ENCODE data around the gene FERMT1. TPM values are rescaled to one million over a fixed set of nuclear protein-coding genes. Genes with fewer than 3 reads are reported as not detected.
"Not testable (repeated sequence)": the region's sequence is repeated elsewhere in the genome, so short reads cannot be mapped to it uniquely, and the experiment has no call there.

The FERMT1 gene
- total RNA-seq, 2 experiments from 2014 or later, result not detected

DNA sequence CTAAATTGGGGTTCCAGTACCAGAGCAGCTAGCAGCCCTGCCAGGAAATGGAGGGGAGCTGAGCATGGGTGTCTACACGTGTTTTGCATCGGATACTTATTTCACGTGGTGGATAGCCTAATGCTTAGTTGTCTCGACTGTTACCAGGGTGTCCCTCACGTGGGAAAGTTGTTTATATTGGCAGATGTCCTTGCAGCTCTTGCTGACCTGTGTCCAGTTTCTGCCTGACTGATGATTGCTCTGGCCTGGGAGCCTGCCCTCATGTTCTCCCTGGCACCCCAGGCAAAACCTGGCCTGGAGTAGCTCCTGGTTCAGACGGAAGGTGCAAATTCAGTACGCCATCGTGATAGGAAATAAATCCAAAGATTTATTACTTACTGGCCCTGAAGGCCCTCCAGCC, 11.8 kb upstream of the FERMT1 start:
- H3K36me3 Mint-ChIP-seq (ENCODE audit: low read depth), result no peaks in the 10 kb centered on the region
- ChIA-PET CTCF (no interaction called here), POLR2A (no interaction called here)
- H3K9me3 Mint-ChIP-seq, result no peaks in the 10 kb centered on the region
- no peak for DNase-seq
- H3K4me3 Mint-ChIP-seq, result no peak overlapping the region
- peaks cover 7% of the 10 kb centered on the region for H3K27me3 Mint-ChIP-seq
- H3K27ac Mint-ChIP-seq, result no peak overlapping the region
- no peaks in the 10 kb centered on the region for H3K4me1 Mint-ChIP-seq

DNA sequence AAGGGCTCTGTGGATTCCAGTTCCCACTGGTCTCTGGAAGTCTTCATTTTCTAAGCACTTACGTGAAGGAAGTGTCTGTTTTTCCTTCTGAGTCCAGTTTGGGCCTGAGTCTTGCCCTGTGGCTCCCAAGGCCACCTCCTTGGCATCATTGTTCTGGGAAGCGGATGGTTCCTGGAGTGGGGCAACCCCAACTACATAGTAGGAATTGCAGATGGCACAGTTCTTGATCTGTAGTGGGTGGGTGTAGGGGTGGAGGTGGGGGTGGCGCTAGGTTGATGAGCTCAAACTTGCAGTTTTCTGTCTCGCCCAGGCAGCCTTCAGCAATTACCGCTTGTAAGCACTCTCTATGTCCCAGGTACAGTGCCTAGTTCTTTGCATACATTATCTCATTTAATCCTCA, 7.2 kb upstream of the FERMT1 start:
- ChIA-PET CTCF (interaction anchor here (1.5 kb wide), 1 partner anchor 11 kb away, joined by 4 read pairs; no protein-coding TSS in a partner anchor), POLR2A (no interaction called here)
- H3K36me3 Mint-ChIP-seq (ENCODE audit: low read depth), result no peaks in the 10 kb centered on the region

GRCh38 chr20:6127825-6128224, 5.0 kb upstream of the FERMT1 start:
- Mint-ChIP-seq H3K27me3 (peaks cover 30% of the 10 kb centered on the region), H3K4me1 (peaks cover 5% of the 10 kb centered on the region), H3K36me3 (ENCODE audit: low read depth) (no peaks in the 10 kb centered on the region), H3K4me3 (no peak overlapping the region), H3K9me3 (no peaks in the 10 kb centered on the region), H3K27ac (no peak overlapping the region)
- ChIA-PET POLR2A (no interaction called here), CTCF (no interaction called here)
- DNase-seq, result no peak

More for the DNA sequence above, 7.2 kb upstream of the FERMT1 start:
- no peaks in the 10 kb centered on the region for H3K4me1 Mint-ChIP-seq
- H3K27ac Mint-ChIP-seq, result no peak overlapping the region
- H3K27me3 Mint-ChIP-seq, result peaks cover 11% of the 10 kb centered on the region
- DNase-seq, result no peak
- H3K9me3 Mint-ChIP-seq, result no peaks in the 10 kb centered on the region
- H3K4me3 Mint-ChIP-seq, result no peak overlapping the region

GRCh38 chr20:6126846-6127245, 4.0 kb upstream of the FERMT1 start:
- no peak overlapping the region for H3K27ac Mint-ChIP-seq
- DNase-seq, result no peak
- ChIA-PET POLR2A (no interaction called here), CTCF (no interaction called here)
- H3K4me1 Mint-ChIP-seq, result peaks cover 7% of the 10 kb centered on the region
- H3K9me3 Mint-ChIP-seq, result no peaks in the 10 kb centered on the region
- H3K4me3 Mint-ChIP-seq, result no peak overlapping the region
- H3K36me3 Mint-ChIP-seq (ENCODE audit: low read depth), result no peaks in the 10 kb centered on the region
- peaks cover 36% of the 10 kb centered on the region for H3K27me3 Mint-ChIP-seq

DNA sequence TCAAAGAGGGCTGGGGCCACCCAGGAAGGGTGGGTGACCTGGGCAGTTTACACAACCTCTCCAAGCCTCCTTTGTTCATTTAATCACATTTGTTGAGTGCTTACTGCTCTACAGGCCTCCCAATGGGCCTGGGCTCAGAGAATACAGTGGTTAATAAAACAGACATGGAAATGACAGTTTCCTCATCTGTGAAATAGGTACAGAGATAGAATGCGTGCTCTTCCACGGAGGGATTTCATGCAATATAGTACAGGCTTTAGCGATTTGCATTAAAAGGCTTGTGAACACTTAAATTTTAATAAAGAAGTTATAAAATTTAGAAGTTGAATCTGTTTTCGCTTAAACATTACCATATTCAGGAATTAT, 802 bp upstream of the FERMT1 start:
- no peak for DNase-seq
- POLR2A ChIA-PET, result no interaction called here
- peaks cover 45% of the 10 kb centered on the region for H3K27me3 Mint-ChIP-seq
- CTCF ChIA-PET, result no interaction called here
- H3K4me1 Mint-ChIP-seq, result peaks cover 7% of the 10 kb centered on the region
- no peaks in the 10 kb centered on the region for H3K36me3 Mint-ChIP-seq (ENCODE audit: low read depth)
- no peaks in the 10 kb centered on the region for H3K9me3 Mint-ChIP-seq
- no peak overlapping the region for H3K27ac Mint-ChIP-seq
- no peak overlapping the region for H3K4me3 Mint-ChIP-seq

DNA sequence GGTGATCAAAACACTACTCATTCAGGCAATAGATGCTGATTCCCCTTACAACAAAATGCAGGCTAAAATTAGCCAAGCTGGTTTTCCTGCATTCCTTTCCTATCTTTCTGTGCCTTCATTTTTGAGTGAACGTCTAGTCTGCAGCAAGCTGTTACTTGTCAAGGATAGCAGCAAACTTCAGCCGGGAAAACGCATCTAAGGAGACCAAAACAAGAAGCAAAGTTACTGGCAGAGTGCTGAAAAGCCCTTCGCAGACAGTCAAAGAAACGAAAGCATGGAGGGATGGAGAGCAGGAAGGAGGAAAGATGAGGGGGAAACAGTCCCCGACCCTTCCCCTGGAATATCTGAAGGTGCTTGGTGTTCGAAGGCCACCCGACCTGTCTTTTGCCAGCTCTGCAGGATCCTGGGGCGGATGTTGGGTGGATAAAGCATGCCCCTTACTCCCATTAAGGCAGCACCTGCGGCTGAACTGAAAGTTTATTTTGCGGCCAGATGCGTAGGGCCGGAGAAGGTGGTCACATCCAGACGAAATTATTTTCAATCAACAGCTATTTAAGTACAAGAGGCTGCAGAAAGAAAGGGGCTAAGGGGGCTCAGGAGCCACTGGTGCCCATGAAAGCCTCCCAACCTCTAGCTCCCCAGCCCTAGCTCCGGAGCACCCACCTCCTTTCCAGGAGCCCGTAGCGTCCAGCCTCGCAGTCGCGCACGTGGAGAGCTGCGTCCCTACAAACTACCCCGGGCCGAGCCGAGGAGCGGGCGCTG, 538 bp downstream of the FERMT1 start:
- ChIA-PET POLR2A (no interaction called here), CTCF (no interaction called here)
- H3K36me3 Mint-ChIP-seq (ENCODE audit: low read depth), result no peaks in the 10 kb centered on the region
- peaks cover 41% of the 10 kb centered on the region for H3K27me3 Mint-ChIP-seq
- peaks cover 7% of the 10 kb centered on the region for H3K4me1 Mint-ChIP-seq
- DNase-seq, result no peak
- H3K9me3 Mint-ChIP-seq, result no peaks in the 10 kb centered on the region
- no peak overlapping the region for H3K4me3 Mint-ChIP-seq
- H3K27ac Mint-ChIP-seq, result no peak overlapping the region

GRCh38 chr20:6121504-6121903, 1.3 kb downstream of the FERMT1 start:
- Mint-ChIP-seq H3K9me3 (no peaks in the 10 kb centered on the region), H3K36me3 (ENCODE audit: low read depth) (no peaks in the 10 kb centered on the region), H3K4me1 (peaks cover 7% of the 10 kb centered on the region), H3K27ac (no peak overlapping the region), H3K27me3 (peaks cover 39% of the 10 kb centered on the region), H3K4me3 (no peak overlapping the region)
- ChIA-PET CTCF (no interaction called here), POLR2A (no interaction called here)
- no peak for DNase-seq

GRCh38 chr20:6120491-6120988, 2.3 kb downstream of the FERMT1 start:
- ChIA-PET CTCF (no interaction called here), POLR2A (no interaction called here)
- no peak for DNase-seq
- Mint-ChIP-seq H3K9me3 (no peaks in the 10 kb centered on the region), H3K27me3 (peaks cover 39% of the 10 kb centered on the region), H3K4me1 (peaks cover 7% of the 10 kb centered on the region), H3K4me3 (no peak overlapping the region), H3K36me3 (ENCODE audit: low read depth) (no peaks in the 10 kb centered on the region), H3K27ac (no peak overlapping the region)

DNA sequence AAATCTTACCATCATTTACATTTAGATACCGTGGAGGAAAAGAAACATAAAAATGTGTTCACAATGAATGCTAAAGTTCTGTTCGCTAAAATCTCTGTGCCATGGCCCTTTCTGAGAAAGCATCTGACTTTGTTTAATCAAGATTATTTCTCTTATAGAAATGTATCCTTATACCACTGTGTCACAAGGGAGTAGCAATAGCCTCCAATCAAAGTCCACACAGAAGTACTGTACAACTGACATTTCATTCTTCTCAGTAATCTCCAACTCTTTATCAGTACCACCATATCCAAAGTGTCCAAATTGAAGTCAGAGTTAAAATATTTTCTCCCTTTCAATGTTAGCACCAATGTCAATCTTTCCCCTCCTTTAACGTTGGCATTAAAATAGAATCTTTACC, 6.1 kb downstream of the FERMT1 start:
- Mint-ChIP-seq H3K36me3 (ENCODE audit: low read depth) (no peaks in the 10 kb centered on the region), H3K27ac (no peak overlapping the region), H3K27me3 (peaks cover 17% of the 10 kb centered on the region), H3K4me1 (no peaks in the 10 kb centered on the region), H3K9me3 (peaks cover 15% of the 10 kb centered on the region), H3K4me3 (no peak overlapping the region)
- POLR2A ChIA-PET, result no interaction called here
- CTCF ChIA-PET, result no interaction called here
- DNase-seq, result no peak

DNA sequence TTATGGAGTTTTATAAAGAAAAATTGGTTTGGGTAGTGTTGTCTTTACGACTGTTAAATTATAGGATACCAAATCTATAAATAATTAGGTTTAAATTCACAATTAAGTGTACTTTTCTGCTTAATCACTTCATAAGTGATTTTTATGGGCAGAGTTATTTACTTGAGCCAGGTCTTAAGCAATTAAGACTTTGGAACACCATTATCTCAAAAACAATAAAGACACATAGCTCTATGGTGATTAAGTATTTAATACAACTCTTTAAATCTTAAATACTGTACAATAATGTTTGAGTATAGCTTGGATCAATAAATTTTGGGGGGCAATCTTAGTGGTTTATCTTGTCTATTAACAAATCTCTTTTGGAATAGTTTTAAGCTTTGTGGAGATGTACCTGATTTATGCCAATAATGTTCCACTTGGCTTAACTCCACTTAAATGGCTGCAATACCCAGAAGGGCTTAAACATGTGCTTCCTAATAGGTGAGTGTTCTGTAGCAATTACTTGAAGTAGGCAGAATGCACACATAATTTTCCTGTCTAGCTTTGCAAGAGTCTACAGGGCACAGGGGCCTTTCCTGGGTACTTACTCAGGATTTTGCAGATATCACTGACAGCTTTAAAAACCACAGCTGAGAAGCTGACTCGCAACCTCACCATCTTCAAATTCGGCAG, 7.5 kb downstream of the FERMT1 start:
- Mint-ChIP-seq H3K27me3 (peaks cover 7% of the 10 kb centered on the region), H3K4me3 (no peak overlapping the region), H3K9me3 (peaks cover 15% of the 10 kb centered on the region), H3K36me3 (ENCODE audit: low read depth) (no peaks in the 10 kb centered on the region), H3K27ac (no peak overlapping the region), H3K4me1 (no peaks in the 10 kb centered on the region)
- POLR2A ChIA-PET, result no interaction called here
- CTCF ChIA-PET, result no interaction called here
- no peak for DNase-seq

DNA sequence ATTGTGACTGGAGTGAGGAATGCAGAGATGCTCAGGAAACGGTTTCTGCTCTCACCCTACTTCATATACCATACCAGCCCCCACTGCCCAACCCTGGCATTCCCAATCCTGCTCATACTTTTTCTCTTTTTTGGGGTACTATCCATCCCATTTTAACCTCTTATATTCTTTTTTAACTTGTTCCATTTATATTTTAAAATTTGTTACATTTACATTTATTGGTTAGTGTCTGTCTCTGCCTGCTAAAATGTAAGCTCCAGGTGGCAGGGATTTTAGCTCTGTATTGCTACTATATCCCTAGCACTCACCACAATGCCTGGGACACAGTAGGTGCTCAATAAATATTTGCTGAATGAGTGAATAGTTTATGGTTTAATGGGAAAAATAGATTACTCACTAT, 8.1 kb downstream of the FERMT1 start:
- CTCF ChIA-PET, result no interaction called here
- Mint-ChIP-seq H3K4me1 (no peaks in the 10 kb centered on the region), H3K4me3 (no peak overlapping the region), H3K36me3 (ENCODE audit: low read depth) (no peaks in the 10 kb centered on the region), H3K27ac (no peak overlapping the region), H3K9me3 (peaks cover 15% of the 10 kb centered on the region), H3K27me3 (peaks cover 7% of the 10 kb centered on the region)
- POLR2A ChIA-PET, result no interaction called here
- no peak for DNase-seq

DNA sequence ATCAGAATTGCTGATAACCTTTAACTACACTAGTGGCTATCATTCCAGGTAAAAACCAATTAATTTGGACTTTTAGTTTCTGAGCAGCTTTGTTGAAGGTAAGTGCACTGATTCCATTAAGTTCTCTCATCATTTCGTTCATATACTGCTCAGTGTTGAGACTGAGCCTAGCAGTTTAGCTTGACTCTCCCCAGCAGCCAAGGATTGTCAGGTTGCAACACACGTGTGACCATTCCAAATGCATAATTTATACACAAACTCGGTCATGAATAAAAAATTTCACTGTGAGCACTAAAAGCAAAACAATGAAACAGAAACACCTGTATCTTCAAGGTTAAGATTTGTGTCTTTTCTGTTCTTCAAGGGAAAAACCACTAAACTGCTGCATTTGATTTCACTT, 8.9 kb downstream of the FERMT1 start:
- Mint-ChIP-seq H3K27ac (no peak overlapping the region), H3K4me3 (no peak overlapping the region), H3K27me3 (peaks cover 5% of the 10 kb centered on the region), H3K36me3 (ENCODE audit: low read depth) (no peaks in the 10 kb centered on the region), H3K4me1 (no peaks in the 10 kb centered on the region), H3K9me3 (peaks cover 15% of the 10 kb centered on the region)
- DNase-seq, result no peak
- POLR2A ChIA-PET, result no interaction called here
- CTCF ChIA-PET, result no interaction called here

DNA sequence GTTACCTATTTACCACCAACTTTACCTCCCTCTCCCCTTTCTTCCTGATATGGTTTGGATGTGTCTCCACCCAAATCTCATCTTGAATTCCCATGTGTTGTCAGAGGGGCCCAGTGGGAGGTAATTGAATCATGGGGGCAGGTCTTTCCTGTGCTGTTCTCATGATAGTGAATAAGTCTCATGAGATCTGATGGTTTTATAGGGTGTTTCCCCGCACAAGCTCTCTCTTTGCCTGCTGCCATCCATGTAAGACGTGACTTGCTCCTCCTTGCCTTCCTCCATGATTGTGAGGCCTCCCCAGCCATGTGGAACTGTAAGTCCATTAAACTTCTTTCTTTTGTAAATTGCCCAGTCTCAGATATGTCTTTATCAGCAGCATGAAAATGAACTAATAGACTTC, 9.9 kb downstream of the FERMT1 start:
- H3K4me3 Mint-ChIP-seq; DNase-seq; CTCF ChIA-PET; POLR2A ChIA-PET; H3K27ac Mint-ChIP-seq; H3K27me3 Mint-ChIP-seq; H3K36me3 Mint-ChIP-seq (ENCODE audit: low read depth); H3K4me1 Mint-ChIP-seq: not testable (repeated sequence)
- H3K9me3 Mint-ChIP-seq, result peaks cover 15% of the 10 kb centered on the region

- H3K27me3 Mint-ChIP-seq, result peaks cover 11% of the 10 kb centered on the region
- ChIA-PET POLR2A (no interaction called here), CTCF (no interaction called here)
- no peak overlapping the region for H3K4me3 Mint-ChIP-seq
- H3K36me3 Mint-ChIP-seq (ENCODE audit: low read depth), result no peaks in the 10 kb centered on the region
- H3K4me1 Mint-ChIP-seq, result no peaks in the 10 kb centered on the region
- no peak overlapping the region for H3K27ac Mint-ChIP-seq
- peaks cover 6% of the 10 kb centered on the region for H3K9me3 Mint-ChIP-seq
- no peak for DNase-seq
These were observed 14.5 kb downstream of the FERMT1 start for GRCh38 chr20:6108330-6108729.

Measured in activated CD4-positive, alpha-beta memory T cell treated with anti-CD3 and anti-CD28 coated beads, Interleukin-2, amount 10 ng/mL, durations not matched to agents 7 days and 5 days (primary cell).